HepG2 (cell line): ENCODE data around the gene SNUPN. TPM values are rescaled to one million over a fixed set of nuclear protein-coding genes. Genes with fewer than 3 reads are reported as not detected.
A peak's percentile ranks its signal among the peaks of the same experiment; 100 is the strongest.

Source experiments
- ARID2 ChIP-seq: sonication (generic); formaldehyde crosslinking; IDR thresholded peaks from 2 replicates; pipeline ENCODE4 v1.8.1; 2022; ENCODE audit warnings: mild to moderate bottlenecking, missing genetic modification reagents, borderline replicate concordance
- ARID3A ChIP-seq: IDR thresholded peaks from 2 replicates; pipeline ENCODE4 v1.6.1; 2012; ENCODE audit warnings: low read depth, low read length, improper control_type of control experiment
- ATRX ChIP-seq: sonication (generic); formaldehyde crosslinking; IDR thresholded peaks from 2 replicates; pipeline ENCODE4 v1.4.0; 2020; ENCODE audit warnings: missing genetic modification reagents, borderline replicate concordance
- DNMT1 ChIP-seq: sonication (generic); formaldehyde crosslinking; IDR thresholded peaks from 2 replicates; pipeline ENCODE4 v1.5.1; 2020; ENCODE audit warnings: mild to moderate bottlenecking, missing genetic modification reagents
- E2F1 ChIP-seq: sonication (generic); formaldehyde crosslinking; IDR thresholded peaks from 2 replicates; pipeline ENCODE4 v1.5.0; 2020; ENCODE audit warnings: missing genetic modification reagents
- EP300 ChIP-seq, 3 experiments: sonication (generic) in 1 of 3; formaldehyde crosslinking in 1 of 3; IDR thresholded peaks; 2 replicates each; pipeline versions ENCODE4 v1.5.1 to v1.6.1; 2011 to 2020; ENCODE audit warnings: low read depth in 2 of 3, low read length in 2 of 3, borderline replicate concordance in 1 of 3, improper control_type of control experiment in 1 of 3, mild to moderate bottlenecking in 1 of 3, missing genetic modification reagents in 1 of 3, moderate library complexity in 1 of 3
- NKX3-1 ChIP-seq: sonication (generic); formaldehyde crosslinking; IDR thresholded peaks from 2 replicates; pipeline ENCODE4 v1.5.0; 2020; ENCODE audit warnings: missing genetic modification reagents
- SALL2 ChIP-seq: sonication (generic); formaldehyde crosslinking; IDR thresholded peaks from 2 replicates; pipeline ENCODE4 v1.8.1; 2023; ENCODE audit warnings: mild to moderate bottlenecking, missing genetic modification reagents, inconsistent platforms
- ZBTB26 ChIP-seq: IDR thresholded peaks from 2 replicates; pipeline ENCODE4 v1.6.1; 2016; ENCODE audit warnings: missing compliant biosample characterization, missing genetic modification reagents, borderline replicate concordance
- ZKSCAN1 ChIP-seq: fragments of 150-350 bp; IDR thresholded peaks from 2 replicates; pipeline ENCODE4 v1.6.1; 2014; ENCODE audit warnings: low read length
- ZNF318 ChIP-seq: sonication (generic); formaldehyde crosslinking; IDR thresholded peaks from 2 replicates; pipeline ENCODE4 v1.4.0; 2020; ENCODE audit warnings: mild to moderate bottlenecking, missing genetic modification reagents
- ZNF777 ChIP-seq: sonication (generic); formaldehyde crosslinking; IDR thresholded peaks from 2 replicates; pipeline ENCODE4 v1.4.0; 2020; ENCODE audit warnings: missing genetic modification reagents
- ZNF841 ChIP-seq: sonication (generic); formaldehyde crosslinking; IDR thresholded peaks from 2 replicates; pipeline ENCODE4 v1.8.1; 2023; ENCODE audit warnings: missing genetic modification reagents, borderline replicate concordance
- polyA plus RNA-seq, 8 experiments: library from polyadenylated mRNA; depleted of rRNA in 3 of 8; stranded (reverse) in 7 of 8; unstranded in 1 of 8; fragments of >200 nt; fragmentation: Illumina TruSeq in 4 of 8; extraction: Trizol in 4 of 8; gene quantifications; 2 replicates each; pipeline versions ENCODE4 v1.2.1 to v1.2.3, GENCODE V29; 2011 to 2016; ENCODE audit warnings: low read depth in 4 of 8, missing spikeins in 1 of 8, mixed read lengths in 1 of 8; ENCODE audit not compliant: insufficient read depth in 1 of 8
- total RNA-seq, 5 experiments: library from RNA; depleted of rRNA; stranded (reverse); fragments of >200 nt; fragmentation: Illumina TruSeq; extraction: Trizol; gene quantifications; 2 replicates each; pipeline ENCODE4 v1.2.3, GENCODE V29; 2016; ENCODE audit warnings: low read depth in 1 of 5
- TF ChIP-seq, protein P1 (sequence below): sonication (generic); formaldehyde crosslinking; IDR thresholded peaks from 2 replicates; pipeline ENCODE4 v1.4.0; 2020; ENCODE audit warnings: low read depth, mild to moderate bottlenecking, missing genetic modification reagents

The SNUPN gene
- total and polyA plus RNA-seq, 2 of the 13 experiments (the other 11 are each of a cell fraction or from before 2014, with no cell fraction given): 9.0 to 16.4 TPM

- TF ChIP-seq EP300 (IDR thresholded peaks at IDR 0.05; ENCODE audit: low read depth in 2 of 2, low read length in 2 of 2) (no peak), EP300 (CRISPR knock-in tag; IDR thresholded peaks at IDR 0.05; ENCODE audit: borderline replicate concordance) (no peak), DNMT1 (0 out of 2 replicates have a peak, but pooled peaks have one; percentile 36), ZNF841 (CRISPR knock-in tag) (no peak), NKX3-1 (CRISPR knock-in tag) (0 out of 2 replicates have a peak, but pooled peaks have one; percentile 15), ATRX (CRISPR knock-in tag) (no peak), ZNF777 (CRISPR knock-in tag) (peak; percentile 46; the same call in 1 of the 2 replicates), ZNF318 (CRISPR knock-in tag) (no peak), ARID3A (no peak), ZKSCAN1 (no peak), SALL2 (CRISPR knock-in tag) (no peak), E2F1 (CRISPR knock-in tag) (peak; percentile 50; the same call in 1 of the 2 replicates), ZBTB26 (CRISPR knock-in tag) (no peak), ARID2 (CRISPR knock-in tag) (no peak)
- TF ChIP-seq, protein P1, sequence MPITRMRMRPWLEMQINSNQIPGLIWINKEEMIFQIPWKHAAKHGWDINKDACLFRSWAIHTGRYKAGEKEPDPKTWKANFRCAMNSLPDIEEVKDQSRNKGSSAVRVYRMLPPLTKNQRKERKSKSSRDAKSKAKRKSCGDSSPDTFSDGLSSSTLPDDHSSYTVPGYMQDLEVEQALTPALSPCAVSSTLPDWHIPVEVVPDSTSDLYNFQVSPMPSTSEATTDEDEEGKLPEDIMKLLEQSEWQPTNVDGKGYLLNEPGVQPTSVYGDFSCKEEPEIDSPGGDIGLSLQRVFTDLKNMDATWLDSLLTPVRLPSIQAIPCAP (CRISPR knock-in tag): no peak
Observed at GRCh38 chr15:75578173-75578947, 47.2 kb downstream of the SNUPN start (continued).
